Measurements from ENCODE around the gene LENEP.

Gene LENEP, protein sequence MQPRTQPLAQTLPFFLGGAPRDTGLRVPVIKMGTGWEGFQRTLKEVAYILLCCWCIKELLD

DNA sequence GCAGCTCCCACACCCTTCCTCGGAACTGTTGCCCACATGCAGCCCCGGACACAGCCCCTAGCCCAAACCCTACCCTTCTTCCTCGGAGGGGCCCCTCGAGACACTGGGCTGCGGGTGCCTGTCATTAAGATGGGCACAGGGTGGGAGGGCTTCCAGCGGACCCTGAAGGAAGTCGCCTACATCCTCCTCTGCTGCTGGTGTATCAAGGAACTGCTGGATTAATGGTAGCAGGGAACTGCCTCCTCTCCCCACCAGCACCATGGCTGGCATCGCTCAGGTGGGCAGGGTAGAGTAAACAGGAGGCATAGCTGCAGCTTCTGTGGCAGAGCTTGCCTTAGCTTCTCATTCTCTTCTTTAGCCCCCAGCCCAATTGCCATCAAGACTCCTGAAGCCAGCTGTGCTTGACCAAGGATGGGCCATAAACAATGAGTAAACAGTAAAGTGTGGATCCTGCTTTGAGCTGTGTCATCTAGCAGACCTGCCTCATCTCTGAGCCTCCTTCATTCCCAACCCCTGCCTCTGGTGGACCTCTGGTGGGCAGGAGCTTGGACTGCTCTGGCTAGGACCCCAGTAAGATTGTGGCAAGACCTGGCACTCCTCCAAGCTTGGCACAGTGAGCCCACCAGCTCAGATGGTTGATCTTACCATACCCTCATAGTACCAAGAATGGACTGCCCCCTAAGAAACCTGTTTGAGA, at the start of gene LENEP:
TSS of gene LENEP (plus strand) at position 15 of the 697 bp plus-strand sequence. CDS start at position 37, 22 bp downstream.
- DNase-seq (ENCODE audit: low read depth in 2 of 2): no peak

- DNase-seq (ENCODE audit: low read depth in 2 of 2): no peak
Observed at GRCh38 chr1:154943649-154944400, 49.6 kb upstream of the LENEP start.

- DNase-seq (ENCODE audit: low read depth in 2 of 2): no peak
Observed at GRCh38 chr1:154944401-154945159, 48.8 kb upstream of the LENEP start.

DNA sequence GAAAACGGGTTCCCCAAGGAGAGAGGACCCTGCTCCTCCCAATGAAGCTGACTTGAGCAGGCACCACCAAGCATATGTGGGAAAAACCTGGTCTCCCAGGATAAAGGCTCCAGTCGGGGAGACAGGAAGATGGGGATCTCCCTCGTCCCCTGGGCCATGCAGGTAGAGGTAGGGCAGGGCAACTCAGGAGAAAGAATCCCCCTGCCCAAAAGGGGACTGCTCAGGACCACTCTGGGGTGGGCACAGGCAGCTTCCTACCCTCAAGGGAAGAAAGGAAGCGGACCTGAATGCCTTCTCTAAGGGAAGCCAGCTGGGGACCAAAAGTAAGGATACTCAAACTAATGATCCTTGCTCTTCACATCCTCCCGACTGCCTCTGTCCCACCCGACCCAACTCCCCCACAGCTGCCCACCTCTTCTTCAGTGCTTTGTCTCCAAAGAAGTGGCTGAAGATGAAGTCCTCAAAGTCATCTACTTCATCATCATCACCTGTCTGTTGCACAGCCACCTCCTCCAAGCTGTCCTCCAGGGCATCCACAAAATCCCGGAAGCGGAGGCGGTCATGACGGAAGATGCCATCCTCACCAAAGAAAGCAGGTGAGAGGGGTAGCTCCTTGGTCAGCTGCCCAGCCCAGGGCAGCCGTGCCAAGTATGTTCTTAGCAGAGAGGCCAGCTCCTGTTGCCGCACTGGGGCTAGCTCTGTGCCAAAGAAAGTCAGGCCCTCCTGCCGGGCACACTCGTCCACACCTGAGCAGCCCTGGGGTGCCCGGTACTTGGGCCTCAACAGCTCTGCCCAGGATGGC, 48.0 kb upstream of the LENEP start:
- no peak for DNase-seq (ENCODE audit: low read depth in 2 of 2)

DNA sequence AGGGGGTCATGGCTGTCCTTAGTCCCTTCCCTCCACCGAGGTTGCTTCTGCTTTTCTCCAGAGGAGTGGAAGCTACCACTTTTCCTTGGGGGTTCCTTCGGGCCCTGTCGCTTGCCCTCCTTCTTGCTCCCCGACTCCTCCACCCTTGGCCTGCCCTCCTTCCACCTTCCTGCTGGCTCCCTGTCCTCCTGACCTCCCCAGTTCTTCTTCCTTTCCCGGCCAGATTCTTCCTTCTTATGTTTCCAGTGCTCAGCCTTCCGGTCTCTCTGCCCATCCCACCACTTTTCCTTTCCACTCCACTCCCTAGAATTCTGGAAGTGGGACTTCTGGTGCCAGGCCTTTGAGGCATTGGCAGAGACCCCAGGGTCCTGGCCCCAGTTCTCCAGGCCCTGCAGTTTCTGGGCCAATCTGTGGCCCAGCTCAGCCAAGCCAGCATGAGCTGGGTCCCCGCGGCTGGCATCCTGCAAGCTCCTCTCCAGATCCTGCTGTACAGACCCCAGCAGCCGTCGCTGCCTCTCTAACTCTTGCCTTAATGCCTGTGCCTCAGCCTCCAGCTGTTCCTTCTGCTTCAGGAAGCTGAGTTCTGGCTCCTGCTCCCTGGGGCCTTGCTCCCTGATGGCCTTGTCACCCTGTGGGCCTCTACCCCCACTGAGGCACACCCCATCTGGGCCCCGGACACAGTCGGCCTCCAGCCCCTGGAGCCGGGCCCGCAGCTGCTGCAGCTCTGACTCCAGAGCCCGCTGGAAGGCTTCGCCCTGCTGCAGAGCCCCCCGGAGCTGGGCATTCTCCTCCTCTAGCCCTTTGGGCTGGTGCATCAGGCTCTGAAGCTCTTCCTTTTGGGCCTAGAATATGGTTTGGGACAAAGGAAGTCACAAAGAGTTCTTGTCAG, 47.2 kb upstream of the LENEP start:
- DNase-seq (ENCODE audit: low read depth in 2 of 2): no peak

DNA sequence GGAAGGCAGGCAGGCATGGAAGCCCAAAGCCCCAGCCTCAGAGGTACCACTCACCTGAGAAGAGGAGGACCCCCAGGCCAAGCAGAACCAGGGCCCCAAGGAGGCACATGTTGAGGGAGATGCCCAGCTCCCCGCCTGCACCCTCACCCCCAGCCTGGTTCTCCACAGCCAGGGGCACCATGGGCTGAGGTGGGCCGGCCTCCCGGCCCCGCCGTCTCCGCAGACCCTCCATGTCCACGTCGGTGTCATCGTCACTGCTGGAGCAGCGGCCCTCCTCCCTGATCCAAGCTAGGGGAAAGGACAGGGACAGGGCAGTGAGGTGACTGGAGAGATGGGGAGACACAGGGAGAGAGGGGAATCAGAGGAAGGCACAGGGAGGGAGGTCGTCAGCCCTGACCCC, 45.3 kb upstream of the LENEP start:
- no peak for DNase-seq (ENCODE audit: low read depth in 2 of 2)

DNA sequence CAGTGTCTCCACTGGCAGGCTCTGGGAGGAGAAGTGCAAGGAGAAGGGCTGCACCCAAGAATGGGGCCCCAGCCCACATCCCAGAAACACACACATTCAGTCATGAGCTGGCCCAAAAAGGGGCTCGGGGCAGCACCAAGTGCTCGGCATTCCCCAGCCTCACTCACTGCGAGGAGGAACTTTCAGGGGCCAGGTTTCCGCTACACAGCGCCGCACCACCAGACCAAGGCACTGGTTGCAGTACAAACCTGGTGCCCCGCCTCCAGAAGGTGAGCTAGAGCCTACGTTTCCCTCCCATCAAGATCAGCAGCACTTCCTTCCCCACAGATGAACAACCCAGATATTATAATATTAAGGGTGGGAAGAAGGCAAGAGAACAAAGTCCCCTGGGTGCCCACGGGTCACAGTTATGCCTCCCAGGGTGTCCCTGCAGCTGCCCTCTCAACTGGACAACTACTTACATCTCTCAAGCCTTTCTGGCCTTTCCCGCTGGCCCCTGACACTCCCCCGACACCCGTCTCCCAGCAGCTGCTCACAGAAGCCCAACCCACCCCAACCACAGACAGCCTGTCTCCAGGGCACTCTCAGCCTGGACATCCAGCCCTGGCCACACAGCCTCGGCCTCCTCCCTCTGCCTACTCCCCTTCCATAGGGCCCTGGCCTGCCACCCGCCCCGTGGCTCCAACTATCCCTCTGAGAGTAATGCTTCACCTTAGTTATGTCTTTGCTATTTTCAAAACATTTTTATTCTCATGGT, 41.3 kb upstream of the LENEP start:
- DNase-seq (ENCODE audit: low read depth in 2 of 2): peak in 1 of 2 donors; percentile 42

- DNase-seq (ENCODE audit: low read depth in 2 of 2): no peak
Observed at GRCh38 chr1:154952664-154953063, 40.7 kb upstream of the LENEP start.

DNA sequence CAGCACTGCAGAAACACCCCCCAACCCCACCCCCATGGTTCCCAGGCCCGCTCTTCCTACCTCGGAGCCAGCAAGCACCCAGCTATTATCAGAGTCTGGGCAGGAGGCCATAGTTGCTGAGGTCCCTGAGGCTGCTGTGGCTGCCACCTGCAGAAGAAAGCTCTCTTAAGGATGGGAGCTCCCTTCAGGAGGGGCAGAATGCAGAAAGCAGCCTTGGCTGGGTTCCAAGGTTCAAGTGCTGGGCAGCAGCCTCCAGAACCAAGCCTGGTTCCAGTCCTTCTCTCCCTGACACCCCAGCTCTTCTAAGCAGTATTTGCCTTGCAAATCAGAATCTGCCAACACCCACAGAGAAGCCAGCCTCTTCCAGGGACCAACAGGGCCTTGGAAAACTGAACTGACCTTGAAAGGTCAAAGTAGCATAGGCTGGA, 39.8 kb upstream of the LENEP start:
- DNase-seq (ENCODE audit: low read depth in 2 of 2): no peak

GRCh38 chr1:154954541-154954940, 38.8 kb upstream of the LENEP start:
- no peak for DNase-seq (ENCODE audit: low read depth in 2 of 2)

DNA sequence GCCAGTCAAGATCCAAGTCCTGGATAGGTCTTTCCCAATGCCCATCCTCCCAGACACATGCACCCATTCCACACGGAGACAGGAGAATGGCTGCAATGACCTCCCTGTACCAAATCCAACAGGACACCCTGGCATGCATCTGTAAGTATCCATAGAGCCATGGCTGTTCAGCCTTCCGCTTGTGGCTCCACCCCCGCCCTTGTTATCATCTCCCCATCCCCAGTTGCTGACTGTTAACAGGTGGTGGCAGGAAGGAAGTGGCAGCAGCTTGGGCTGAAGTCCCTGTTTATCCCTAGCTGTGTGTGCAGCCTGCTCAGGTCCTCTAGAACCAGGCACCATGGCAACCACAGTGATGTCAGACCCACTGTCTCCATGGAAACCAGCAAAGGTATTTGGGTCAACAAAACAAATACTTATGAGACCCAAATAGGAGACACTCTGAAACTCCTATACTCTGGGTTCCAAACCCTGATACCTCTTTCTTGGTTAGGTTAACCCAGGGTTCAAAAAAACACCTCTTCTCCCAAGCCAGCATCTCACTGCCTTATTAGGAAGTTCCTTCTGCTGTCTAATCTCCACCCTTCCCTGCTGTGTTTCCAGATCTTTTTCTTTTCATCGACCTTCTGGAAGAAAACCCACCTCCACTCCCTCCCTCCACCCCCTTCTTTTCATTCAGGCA, 38.2 kb upstream of the LENEP start:
- DNase-seq (ENCODE audit: low read depth in 2 of 2): peak; percentile 72 to 74

DNA sequence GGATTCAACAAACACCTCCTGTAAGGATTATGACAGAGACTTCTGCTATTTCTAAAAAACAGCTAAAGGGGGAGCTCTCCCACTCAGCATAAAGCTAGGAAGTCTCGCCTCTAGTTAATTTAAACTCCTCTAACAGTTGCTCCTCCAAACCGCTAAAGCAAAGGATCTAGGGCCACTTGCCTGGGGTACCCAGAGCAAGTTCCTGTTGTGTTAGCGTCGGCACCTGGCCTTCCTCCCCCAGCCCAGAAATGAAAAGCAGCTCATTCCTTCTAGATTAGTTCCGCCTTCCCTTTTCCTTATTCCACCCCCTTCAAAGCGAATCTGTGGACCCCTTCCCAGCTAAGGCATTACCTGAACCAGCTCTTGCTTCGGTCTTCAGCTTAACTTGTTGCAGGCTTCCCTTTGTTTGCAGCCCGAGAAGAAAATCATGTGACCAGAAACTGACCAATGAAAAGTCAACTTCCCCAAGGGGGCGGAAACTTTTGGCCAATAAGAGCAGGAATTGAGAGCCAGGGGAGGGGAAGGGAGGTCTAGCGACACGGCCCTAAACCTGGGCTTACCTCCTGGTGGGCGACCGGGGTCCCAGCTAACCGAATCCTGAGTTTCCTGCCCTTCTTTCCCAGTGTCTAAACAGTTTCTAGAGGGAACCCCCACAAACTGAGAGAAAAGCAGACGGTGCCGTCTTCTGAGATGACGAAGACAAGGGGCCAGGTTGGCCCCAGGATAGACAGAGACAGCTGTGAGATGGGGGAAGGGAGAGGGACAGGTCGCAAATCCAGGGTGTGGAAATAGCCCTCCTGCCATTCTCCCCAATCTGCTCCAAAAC, 37.5 kb upstream of the LENEP start, which contains the start of gene PBXIP1:
TSS of gene PBXIP1 (minus strand) at position 382 of the 826 bp plus-strand sequence. CDS start 2,378 bp downstream, outside the sequence.
- DNase-seq (ENCODE audit: low read depth in 2 of 2): peak; percentile 61 to 75

DNA sequence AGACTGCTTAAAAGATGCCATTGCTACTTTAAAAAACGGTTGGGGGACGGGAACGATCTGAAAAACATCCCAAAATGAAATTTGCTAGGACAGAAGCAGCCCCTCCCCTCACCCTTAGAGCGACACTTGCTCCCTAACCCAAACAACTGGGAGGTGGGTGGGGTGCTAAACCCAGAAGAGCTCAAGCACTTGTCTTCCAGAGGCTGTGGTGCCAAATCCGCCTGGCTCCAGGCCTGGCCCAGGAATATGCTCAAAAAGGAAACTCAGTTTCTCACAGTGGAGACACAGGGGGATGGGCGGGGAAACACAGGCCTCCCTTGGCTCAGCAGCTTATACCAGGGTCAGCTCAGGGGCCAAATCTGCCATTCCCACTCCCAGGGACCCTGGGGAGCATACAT, 36.8 kb upstream of the LENEP start:
- DNase-seq (ENCODE audit: low read depth in 2 of 2): no peak

DNA sequence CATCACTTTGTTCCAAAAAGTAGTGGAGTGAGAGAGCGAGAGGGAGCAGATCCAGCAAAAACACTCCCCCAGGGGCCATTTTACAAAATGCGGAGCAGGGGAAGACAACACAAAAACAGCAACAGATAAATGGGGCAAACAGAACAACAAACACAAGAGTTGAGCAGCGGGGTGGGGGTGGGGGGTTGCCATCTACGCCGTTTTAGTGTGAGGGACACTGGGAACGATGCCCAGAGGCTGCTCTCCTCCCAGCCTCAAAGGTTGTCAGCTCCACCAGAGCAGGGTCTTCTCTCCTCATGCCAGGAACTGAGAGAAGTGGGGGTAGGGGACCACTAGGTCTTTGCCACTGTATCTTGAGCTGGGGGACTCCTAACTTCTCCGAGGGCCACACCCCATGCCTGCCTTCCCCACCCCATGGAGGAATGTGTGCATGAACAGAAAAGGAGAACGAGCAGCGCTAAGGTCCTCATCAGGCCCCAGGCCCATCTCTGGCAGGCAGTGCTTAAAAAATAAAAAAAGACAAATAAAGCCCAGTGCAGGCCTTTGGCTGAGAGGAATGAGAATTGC, 36.2 kb upstream of the LENEP start:
- DNase-seq (ENCODE audit: low read depth in 2 of 2): no peak

GRCh38 chr1:154958036-154958435, 35.4 kb upstream of the LENEP start:
- DNase-seq (ENCODE audit: low read depth in 2 of 2): no peak

DNA sequence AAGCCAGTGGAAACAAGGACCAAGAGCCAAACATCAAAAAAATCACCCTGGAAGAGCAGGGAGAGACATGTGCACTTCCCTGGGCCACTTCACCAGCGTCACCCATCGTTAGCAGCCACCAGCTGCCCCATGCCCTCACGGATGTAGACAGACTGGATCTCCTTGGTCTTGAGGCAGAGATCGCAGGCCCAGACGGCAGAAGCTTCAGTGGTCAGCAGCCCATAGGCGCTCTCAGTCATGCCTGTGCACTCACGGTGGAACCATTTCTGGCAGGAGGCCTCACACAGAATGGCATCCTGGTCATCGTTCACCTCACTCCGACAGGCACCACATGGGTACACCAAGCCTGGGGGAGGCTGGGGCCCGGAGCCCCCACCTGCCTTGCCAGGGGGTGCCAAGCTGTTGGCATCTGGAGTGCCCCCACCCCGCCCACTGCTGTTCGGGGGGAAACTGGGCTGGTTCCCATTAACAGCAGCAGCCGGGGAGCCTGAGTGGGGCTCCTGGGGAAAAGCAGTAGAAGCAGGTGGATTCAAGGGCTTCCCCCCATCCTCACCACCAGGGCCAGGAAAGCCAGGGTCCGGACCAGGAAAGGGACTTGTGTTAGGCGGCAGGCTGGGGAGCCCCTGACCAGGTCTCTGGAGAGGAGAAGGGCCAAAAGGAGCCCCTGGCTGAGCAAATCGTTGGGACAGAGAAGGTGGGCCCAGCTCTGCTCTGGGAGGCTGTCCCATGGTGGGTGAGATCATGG, 34.5 kb upstream of the LENEP start:
- no peak for DNase-seq (ENCODE audit: low read depth in 2 of 2)

DNA sequence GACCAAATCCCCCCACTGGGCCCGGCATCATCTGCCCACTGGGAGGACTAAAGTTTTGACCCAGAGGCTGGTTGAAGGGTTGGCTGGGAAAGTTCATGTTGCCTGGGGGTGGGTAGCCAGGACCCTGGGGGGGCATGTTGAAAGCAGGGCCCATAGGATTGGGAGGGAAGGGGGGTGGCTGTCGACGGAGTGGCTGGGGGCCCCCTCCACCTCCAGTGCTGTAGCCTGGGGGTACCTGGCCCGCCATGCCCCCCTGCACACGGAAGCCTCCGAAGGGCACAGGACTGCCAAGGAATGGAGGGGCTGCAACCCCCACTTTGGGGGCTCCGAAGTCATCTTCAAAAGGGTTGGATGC, 34.0 kb upstream of the LENEP start:
- DNase-seq (ENCODE audit: low read depth in 2 of 2): no peak

Data from stimulated activated CD4-positive, alpha-beta T cell treated with anti-CD3 and anti-CD28 coated beads, Interleukin-15, amount 100 ng/mL, for 48 hours (primary cell).